PC-3 (cell line): Measurements from ENCODE around the gene STAT5B.

Experiments
- EZH2 ChIP-seq: fragments of 300-600 bp; sonication (generic); IDR thresholded peaks from one replicate; pipeline ENCODE4 v1.6.1; 2017; ENCODE audit warnings: antibody characterized with exemption, mild to moderate bottlenecking, low read length; ENCODE audit not compliant: unreplicated experiment
- TF ChIP-seq, protein P1 (sequence below): fragments of 300-600 bp; sonication (generic); conservative IDR thresholded peaks from 2 replicates; pipeline ENCODE4 v1.5.1; 2017; ENCODE audit warnings: antibody characterized with exemption, low read depth, mild to moderate bottlenecking, low read length

DNA sequence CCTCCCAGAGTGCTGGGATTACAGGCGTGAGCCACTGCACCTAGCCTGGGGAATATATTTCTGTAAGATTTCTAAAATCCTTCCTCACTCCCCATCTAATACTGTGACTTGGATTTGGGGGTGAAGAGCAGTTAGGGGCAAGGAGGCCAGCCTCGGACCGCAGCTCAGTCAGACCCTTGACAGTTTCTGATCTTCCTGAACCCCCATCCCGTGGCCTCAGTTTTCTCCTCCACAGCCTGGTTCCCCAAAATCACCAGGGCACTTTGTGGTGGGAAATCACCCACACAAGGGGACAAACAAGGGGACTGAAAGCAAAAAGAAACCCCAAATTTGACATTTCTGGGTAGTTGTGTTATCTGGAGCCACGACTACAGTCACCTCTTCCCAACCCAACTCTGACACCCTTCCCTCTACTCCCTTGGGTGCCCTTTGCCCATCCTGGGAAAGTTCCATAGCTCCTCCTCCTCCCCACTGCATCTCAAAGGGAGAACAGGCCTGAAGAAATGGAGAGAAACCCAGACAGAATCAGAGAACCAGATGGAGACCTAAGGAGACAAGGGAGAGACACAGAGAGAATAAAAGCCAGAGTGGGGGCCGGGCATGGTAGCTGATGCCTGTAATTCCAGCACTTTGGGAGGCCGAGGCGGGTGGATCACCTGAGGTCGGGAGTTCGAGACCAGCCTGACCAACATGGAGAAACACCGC, 9.3 kb upstream of the STAT5B start:
- TF ChIP-seq EZH2, result no peak
- TF ChIP-seq, protein P1, sequence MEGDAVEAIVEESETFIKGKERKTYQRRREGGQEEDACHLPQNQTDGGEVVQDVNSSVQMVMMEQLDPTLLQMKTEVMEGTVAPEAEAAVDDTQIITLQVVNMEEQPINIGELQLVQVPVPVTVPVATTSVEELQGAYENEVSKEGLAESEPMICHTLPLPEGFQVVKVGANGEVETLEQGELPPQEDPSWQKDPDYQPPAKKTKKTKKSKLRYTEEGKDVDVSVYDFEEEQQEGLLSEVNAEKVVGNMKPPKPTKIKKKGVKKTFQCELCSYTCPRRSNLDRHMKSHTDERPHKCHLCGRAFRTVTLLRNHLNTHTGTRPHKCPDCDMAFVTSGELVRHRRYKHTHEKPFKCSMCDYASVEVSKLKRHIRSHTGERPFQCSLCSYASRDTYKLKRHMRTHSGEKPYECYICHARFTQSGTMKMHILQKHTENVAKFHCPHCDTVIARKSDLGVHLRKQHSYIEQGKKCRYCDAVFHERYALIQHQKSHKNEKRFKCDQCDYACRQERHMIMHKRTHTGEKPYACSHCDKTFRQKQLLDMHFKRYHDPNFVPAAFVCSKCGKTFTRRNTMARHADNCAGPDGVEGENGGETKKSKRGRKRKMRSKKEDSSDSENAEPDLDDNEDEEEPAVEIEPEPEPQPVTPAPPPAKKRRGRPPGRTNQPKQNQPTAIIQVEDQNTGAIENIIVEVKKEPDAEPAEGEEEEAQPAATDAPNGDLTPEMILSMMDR, result no peak
